Neural cell (in vitro differentiated cells): Measurements from ENCODE around the gene PDZRN3.

Experiments
- EP300 ChIP-seq: fragments of 450-650 bp; conservative IDR thresholded peaks from 2 replicates; pipeline ENCODE4 v1.6.1; 2014; ENCODE audit warnings: antibody characterized with exemption, mild to moderate bottlenecking, moderate library complexity; ENCODE audit not compliant: poor library complexity, severe bottlenecking
- EZH2 ChIP-seq: fragments of 200-600, 300-800 bp; shearing (Covaris generic), sonication (generic); IDR thresholded peaks from 2 replicates; pipeline ENCODE4 v1.6.1; 2014; ENCODE audit warnings: antibody characterized with exemption, low read length, borderline replicate concordance, mild to moderate bottlenecking; ENCODE audit not compliant: insufficient read depth, poor library complexity, severe bottlenecking
- TAF1 ChIP-seq: IDR thresholded peaks from 2 replicates; pipeline ENCODE4 v1.6.1; 2012; ENCODE audit warnings: low read depth
- TF ChIP-seq, protein P1 (sequence below): fragments of 450-650 bp; IDR thresholded peaks from 2 replicates; pipeline ENCODE4 v1.5.1; 2014; ENCODE audit warnings: antibody characterized with exemption, mild to moderate bottlenecking, moderate library complexity; ENCODE audit not compliant: poor library complexity, severe bottlenecking

DNA sequence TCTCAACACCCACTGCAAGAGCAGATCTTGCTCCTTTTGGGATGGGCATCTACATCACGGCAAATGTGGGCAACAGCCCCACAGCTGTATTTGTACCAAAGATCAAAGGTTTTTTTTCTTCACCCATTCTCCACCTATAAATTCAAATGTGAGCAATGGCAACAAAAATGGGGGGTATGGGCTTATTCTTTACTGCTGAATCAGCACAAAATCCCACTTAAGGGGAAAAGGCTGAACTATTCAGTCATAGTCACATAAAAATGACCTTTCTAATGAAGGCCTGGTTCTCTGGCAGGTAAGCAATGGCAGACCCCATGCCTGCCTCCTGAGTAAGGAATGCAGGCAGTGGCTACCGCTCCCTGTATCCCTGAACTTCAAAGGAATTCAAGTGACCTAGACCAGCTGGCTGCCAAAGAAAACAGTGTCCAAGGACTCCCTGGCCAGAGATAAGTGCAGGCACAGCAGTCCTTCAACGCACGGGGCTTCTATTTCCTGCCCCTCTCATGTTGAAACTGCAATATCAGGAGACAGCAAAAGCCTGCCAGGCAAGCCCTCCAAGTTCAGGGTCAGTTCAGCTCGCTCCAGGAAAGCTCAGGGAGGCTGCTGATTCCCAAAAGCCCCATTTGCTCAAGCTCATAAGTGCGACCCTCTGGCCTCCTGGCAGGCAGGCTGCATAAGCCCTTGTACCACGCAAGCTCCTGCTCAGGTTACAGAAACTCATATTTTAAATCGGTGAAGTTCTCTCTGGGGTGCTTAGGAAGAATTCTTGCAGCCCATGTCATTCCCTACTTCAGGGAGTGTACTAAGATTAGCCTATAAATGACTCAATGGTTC lies 134.1 kb downstream of the PDZRN3 start:
- TF ChIP-seq, protein P1, sequence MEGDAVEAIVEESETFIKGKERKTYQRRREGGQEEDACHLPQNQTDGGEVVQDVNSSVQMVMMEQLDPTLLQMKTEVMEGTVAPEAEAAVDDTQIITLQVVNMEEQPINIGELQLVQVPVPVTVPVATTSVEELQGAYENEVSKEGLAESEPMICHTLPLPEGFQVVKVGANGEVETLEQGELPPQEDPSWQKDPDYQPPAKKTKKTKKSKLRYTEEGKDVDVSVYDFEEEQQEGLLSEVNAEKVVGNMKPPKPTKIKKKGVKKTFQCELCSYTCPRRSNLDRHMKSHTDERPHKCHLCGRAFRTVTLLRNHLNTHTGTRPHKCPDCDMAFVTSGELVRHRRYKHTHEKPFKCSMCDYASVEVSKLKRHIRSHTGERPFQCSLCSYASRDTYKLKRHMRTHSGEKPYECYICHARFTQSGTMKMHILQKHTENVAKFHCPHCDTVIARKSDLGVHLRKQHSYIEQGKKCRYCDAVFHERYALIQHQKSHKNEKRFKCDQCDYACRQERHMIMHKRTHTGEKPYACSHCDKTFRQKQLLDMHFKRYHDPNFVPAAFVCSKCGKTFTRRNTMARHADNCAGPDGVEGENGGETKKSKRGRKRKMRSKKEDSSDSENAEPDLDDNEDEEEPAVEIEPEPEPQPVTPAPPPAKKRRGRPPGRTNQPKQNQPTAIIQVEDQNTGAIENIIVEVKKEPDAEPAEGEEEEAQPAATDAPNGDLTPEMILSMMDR = no peak
- no peak for TF ChIP-seq EZH2
- TF ChIP-seq EP300 = no peak
- no peak for TF ChIP-seq TAF1
